Smooth muscle cell (in vitro differentiated cells): ENCODE results near the gene CD3G. TPM values are rescaled to one million over a fixed set of nuclear protein-coding genes. Genes with fewer than 3 reads are reported as not detected.

Experiments used
- DNase-seq: peaks from one replicate; lab custom pipeline; 2025; ENCODE audit not compliant: unreplicated experiment; lab: John Stamatoyannopoulos, UW
- H2AFZ ChIP-seq: fragments of 200-600 bp; sonication (generic); 2 replicates; pipeline ENCODE4 v1.6.0; 2016; ENCODE audit warnings: antibody characterized with exemption, low read depth, mild to moderate bottlenecking
- H3F3A ChIP-seq: fragments of 200-600 bp; sonication (generic); 2 replicates; pipeline ENCODE4 v1.6.0; 2017; ENCODE audit warnings: antibody characterized with exemption, low read depth
- H3K27ac ChIP-seq: fragments of 200-600 bp; sonication (generic); 2 replicates; pipeline ENCODE4 v1.5.1; 2016; ENCODE audit warnings: low read depth, mild to moderate bottlenecking
- H3K27me3 ChIP-seq: fragments of 200-600 bp; sonication (generic); 2 replicates; pipeline ENCODE4 v1.6.1; 2016; ENCODE audit warnings: low read depth, mild to moderate bottlenecking
- H3K36me3 ChIP-seq: fragments of 200-600 bp; sonication (generic); 2 replicates; pipeline ENCODE4 v1.5.1; 2016; ENCODE audit warnings: low read depth
- H3K4me1 ChIP-seq: fragments of 200-600 bp; sonication (generic); 2 replicates; pipeline ENCODE4 v1.5.1; 2016; ENCODE audit warnings: low read depth
- H3K4me2 ChIP-seq: fragments of 200-600 bp; sonication (generic); 2 replicates; pipeline ENCODE4 v1.6.0; 2016; ENCODE audit warnings: mild to moderate bottlenecking
- H3K4me3 ChIP-seq: fragments of 200-600 bp; sonication (generic); 2 replicates; pipeline ENCODE4 v1.5.1; 2016; ENCODE audit warnings: mild to moderate bottlenecking
- H3K79me2 ChIP-seq: fragments of 200-600 bp; sonication (generic); 2 replicates; pipeline ENCODE4 v1.6.0; 2016; ENCODE audit warnings: low read depth, mild to moderate bottlenecking
- H3K9ac ChIP-seq: fragments of 200-600 bp; sonication (generic); 2 replicates; pipeline ENCODE4 v1.6.0; 2016; ENCODE audit warnings: low read depth
- H3K9me3 ChIP-seq: fragments of 200-600 bp; sonication (generic); replicated peaks from 2 replicates; pipeline ENCODE4 v1.5.1; 2016; ENCODE audit warnings: low read depth
- H4K20me1 ChIP-seq: fragments of 200-600 bp; sonication (generic); 2 replicates; pipeline ENCODE4 v1.6.0; 2016; ENCODE audit warnings: low read depth
- WGBS: methylation state at CpG from one replicate; pipeline ENCODE4 v1.1.7; 2016; ENCODE audit warnings: low lambda C conversion rate; 5-methylcytosine and 5-hydroxymethylcytosine counted together
- polyA plus RNA-seq: library from polyadenylated mRNA; unstranded; fragments of >200 nt; fragmentation: Nextera tagmentation; extraction: Ambion mirVana; gene quantifications from 2 replicates; pipeline ENCODE4 v1.2.1, GENCODE V29; 2016
- total RNA-seq: library from RNA; depleted of rRNA; stranded (reverse); fragments of >200 nt; gene quantifications from 2 replicates; pipeline ENCODE4 v1.2.3, GENCODE V29; 2014
- TF ChIP-seq, protein P1 (sequence below): fragments of 200-600 bp; sonication (generic); IDR thresholded peaks from 2 replicates; pipeline ENCODE4 v1.5.1; 2017; ENCODE audit warnings: borderline replicate concordance, mild to moderate bottlenecking, antibody characterized with exemption; ENCODE audit not compliant: insufficient read depth, poor library complexity, severe bottlenecking

CD3G gene
- total and polyA plus RNA-seq, 2 experiments from 2014 or later: not detected

DNA sequence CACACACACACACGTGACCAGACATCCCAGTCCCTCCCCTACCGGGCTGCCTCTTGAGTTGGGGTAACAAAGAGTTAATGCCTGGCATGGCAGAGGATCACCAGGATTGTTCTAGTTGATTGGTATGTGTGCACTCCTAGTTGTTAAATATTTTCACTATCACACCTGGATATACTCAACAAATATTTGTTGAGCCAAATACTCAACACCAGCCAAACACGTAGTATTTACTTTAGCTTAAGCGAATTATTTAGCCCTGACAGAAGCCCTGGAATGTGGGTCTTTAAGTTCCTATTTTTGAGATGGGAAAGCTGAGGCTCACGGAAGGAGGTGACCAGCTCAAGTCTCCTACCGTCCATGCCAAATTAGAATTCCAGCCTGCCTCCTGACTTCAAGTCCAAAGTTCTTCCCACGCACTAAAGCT, 29.1 kb upstream of the CD3G start:
- Histone ChIP-seq H3K9me3 (no peaks in the 10 kb centered on the region), H3F3A (no peaks in the 10 kb centered on the region), H3K4me3 (no peak overlapping the region), H2AFZ (no peak overlapping the region), H3K4me1 (peaks cover 17% of the 10 kb centered on the region), H4K20me1 (no peaks in the 10 kb centered on the region), H3K27me3 (peaks cover 7% of the 10 kb centered on the region), H3K27ac (no peak overlapping the region), H3K36me3 (no peaks in the 10 kb centered on the region), H3K79me2 (no peaks in the 10 kb centered on the region), H3K4me2 (peak overlapping the region; percentile 80), H3K9ac (no peak overlapping the region)
- 70% methylated on average over 7 of the region's 7 CpGs for WGBS
- no peak for DNase-seq
- TF ChIP-seq, protein P1, sequence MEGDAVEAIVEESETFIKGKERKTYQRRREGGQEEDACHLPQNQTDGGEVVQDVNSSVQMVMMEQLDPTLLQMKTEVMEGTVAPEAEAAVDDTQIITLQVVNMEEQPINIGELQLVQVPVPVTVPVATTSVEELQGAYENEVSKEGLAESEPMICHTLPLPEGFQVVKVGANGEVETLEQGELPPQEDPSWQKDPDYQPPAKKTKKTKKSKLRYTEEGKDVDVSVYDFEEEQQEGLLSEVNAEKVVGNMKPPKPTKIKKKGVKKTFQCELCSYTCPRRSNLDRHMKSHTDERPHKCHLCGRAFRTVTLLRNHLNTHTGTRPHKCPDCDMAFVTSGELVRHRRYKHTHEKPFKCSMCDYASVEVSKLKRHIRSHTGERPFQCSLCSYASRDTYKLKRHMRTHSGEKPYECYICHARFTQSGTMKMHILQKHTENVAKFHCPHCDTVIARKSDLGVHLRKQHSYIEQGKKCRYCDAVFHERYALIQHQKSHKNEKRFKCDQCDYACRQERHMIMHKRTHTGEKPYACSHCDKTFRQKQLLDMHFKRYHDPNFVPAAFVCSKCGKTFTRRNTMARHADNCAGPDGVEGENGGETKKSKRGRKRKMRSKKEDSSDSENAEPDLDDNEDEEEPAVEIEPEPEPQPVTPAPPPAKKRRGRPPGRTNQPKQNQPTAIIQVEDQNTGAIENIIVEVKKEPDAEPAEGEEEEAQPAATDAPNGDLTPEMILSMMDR: no peak

DNA sequence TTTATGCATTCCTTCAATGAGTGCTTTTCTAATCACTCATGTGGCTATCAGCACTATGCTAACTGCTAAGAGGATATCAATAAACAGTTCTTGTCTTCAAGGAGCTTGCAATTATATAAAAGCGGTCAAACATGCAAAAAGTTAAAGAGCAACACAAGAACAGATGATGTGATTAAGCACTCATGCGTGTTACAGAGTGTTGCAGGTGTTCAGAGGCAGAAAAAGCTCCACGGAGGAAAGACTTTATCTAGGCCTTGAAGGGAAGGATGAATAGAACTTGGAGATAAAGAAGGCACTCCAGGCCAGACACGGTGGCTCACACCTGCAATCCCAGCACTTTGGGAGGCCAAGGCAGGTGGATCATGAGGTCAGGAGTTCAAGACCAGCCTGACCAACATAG, 26.0 kb upstream of the CD3G start:
- no peak overlapping the region for H3K27ac ChIP-seq
- no peaks in the 10 kb centered on the region for H3K36me3 ChIP-seq
- DNase-seq: no peak
- no peak overlapping the region for H3K9ac ChIP-seq
- 93% methylated on average over 4 of the region's 4 CpGs for WGBS
- no peak overlapping the region for H2AFZ ChIP-seq
- H3K79me2 ChIP-seq: no peaks in the 10 kb centered on the region
- no peak overlapping the region for H3K4me3 ChIP-seq
- no peaks in the 10 kb centered on the region for H3K9me3 ChIP-seq
- no peak overlapping the region for H3K4me2 ChIP-seq
- H3F3A ChIP-seq: no peaks in the 10 kb centered on the region
- H3K4me1 ChIP-seq: peaks cover 17% of the 10 kb centered on the region
- TF ChIP-seq, protein P1: no peak
- no peaks in the 10 kb centered on the region for H3K27me3 ChIP-seq
- H4K20me1 ChIP-seq: no peaks in the 10 kb centered on the region

DNA sequence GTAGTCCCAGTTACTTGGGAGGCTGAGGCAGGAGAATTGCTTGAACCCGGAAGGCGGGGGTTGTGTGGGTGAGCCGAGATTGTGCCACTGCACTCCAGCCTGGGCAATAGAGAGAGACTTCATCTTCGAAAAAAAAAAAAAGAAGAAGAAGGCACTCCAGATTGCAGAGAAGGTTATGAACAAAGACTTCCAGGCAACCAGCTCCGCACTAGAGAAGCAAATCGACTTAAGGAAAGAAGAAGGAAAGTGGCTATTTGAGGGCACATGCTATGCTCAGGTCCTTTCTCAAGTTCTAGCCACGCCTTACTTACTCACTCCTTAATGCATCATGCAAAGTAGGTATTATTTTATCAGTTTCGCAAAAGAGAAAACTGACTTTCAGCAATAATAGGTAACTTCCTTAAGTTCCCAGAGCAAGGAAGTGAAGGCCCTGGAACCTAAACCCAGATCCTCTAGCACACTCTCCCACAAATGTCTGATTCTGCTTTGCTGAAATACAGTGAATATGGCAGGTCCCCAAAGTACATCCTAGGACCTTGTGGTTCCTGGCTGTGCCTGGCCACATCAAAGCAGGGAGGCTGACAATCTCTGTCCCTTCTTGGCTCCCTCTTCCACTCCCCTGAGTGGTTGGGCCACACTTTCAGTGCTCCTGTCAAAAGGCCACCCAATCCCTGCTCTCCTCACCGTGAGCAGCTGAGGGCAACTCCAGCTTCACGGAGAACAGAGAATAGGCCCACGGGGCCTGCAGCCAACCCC, 25.4 kb upstream of the CD3G start:
- no peaks in the 10 kb centered on the region for H3K27me3 ChIP-seq
- H4K20me1 ChIP-seq: no peaks in the 10 kb centered on the region
- H3K4me3 ChIP-seq: no peak overlapping the region
- no peak for DNase-seq
- H3K9me3 ChIP-seq: no peaks in the 10 kb centered on the region
- no peak overlapping the region for H2AFZ ChIP-seq
- peaks cover 17% of the 10 kb centered on the region for H3K4me1 ChIP-seq
- H3K27ac ChIP-seq: no peak overlapping the region
- WGBS: 95% methylated on average over 11 of the region's 11 CpGs
- TF ChIP-seq, protein P1: no peak
- H3K4me2 ChIP-seq: no peak overlapping the region
- H3F3A ChIP-seq: no peaks in the 10 kb centered on the region
- H3K9ac ChIP-seq: no peak overlapping the region
- no peaks in the 10 kb centered on the region for H3K36me3 ChIP-seq
- H3K79me2 ChIP-seq: no peaks in the 10 kb centered on the region

DNA sequence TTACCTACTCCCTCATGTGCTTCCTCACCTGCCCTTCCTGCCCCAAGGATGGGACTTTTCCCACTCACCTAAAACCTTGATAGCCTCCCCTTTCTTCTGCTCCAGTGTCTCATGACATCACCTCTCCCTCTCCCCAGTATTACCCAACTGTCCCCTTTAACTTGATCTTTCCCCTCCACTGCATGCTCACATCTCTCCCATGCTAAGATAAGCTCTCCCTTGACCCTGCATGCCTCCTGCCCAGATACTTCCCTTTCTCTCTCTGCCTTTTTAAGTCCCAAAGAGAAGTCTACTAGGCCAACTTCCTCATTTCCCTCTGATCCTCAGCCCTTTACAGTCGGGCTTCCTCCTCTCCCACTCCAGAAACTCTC, 24.8 kb upstream of the CD3G start:
- Histone ChIP-seq H3K27me3 (no peaks in the 10 kb centered on the region), H3K4me2 (no peak overlapping the region), H3K9me3 (no peaks in the 10 kb centered on the region), H3K27ac (no peak overlapping the region), H3K9ac (no peak overlapping the region), H2AFZ (no peak overlapping the region), H3K4me1 (peaks cover 17% of the 10 kb centered on the region), H3K79me2 (no peaks in the 10 kb centered on the region), H3K4me3 (no peak overlapping the region), H3K36me3 (no peaks in the 10 kb centered on the region), H4K20me1 (no peaks in the 10 kb centered on the region), H3F3A (no peaks in the 10 kb centered on the region)
- DNase-seq: no peak
- TF ChIP-seq, protein P1: no peak
- WGBS: 69% methylated on average over 1 of the region's 1 CpG
